HEK293 (cell line): ENCODE data around the gene MT1B.
A peak's percentile ranks its signal among the peaks of the same experiment; 100 is the strongest.

Experiments used
- CTCF ChIA-PET: fragments of 350-600 bp; formaldehyde crosslinking; extraction: SDS; loops from one replicate; lab custom pipeline; 2021; ENCODE audit warnings: antibody characterized with exemption; lab: Yijun Ruan, JAX
- POLR2A ChIA-PET: fragments of 300-600 bp; formaldehyde crosslinking; extraction: SDS; loops from one replicate; lab custom pipeline; 2020; ENCODE audit warnings: antibody characterized with exemption, inconsistent platforms; lab: Yijun Ruan, JAX
- H3K27ac ChIP-seq: fragments of 200-500 bp; sonication (Bioruptor generic); 2 replicates; pipeline ENCODE4 v1.5.1; 2014; ENCODE audit warnings: low read depth, low read length, control low read depth, inconsistent platforms; ENCODE audit errors: extremely low read depth
- H3K36me3 ChIP-seq, 2 experiments: fragments of 200-500 bp in 1 of 2; sonication (Bioruptor generic) in 1 of 2; 1 replicate in 1 of 2; 2 replicates in 1 of 2; pipeline ENCODE4 v1.5.1; 2014 to 2017; ENCODE audit warnings: inconsistent platforms in 2 of 2, low read length in 2 of 2; ENCODE audit not compliant: control insufficient read depth in 2 of 2, insufficient read depth in 1 of 2
- H3K4me1 ChIP-seq: fragments of 200-500 bp; sonication (Bioruptor generic); 2 replicates; pipeline ENCODE4 v1.5.1; 2014; ENCODE audit warnings: mild to moderate bottlenecking, low read length, inconsistent platforms; ENCODE audit not compliant: control insufficient read depth, insufficient read depth
- H3K4me3 ChIP-seq: 2 replicates; pipeline ENCODE4 v1.5.1; 2011; ENCODE audit warnings: low read depth, mild to moderate bottlenecking, control low read depth, low read length, moderate library complexity
- H3K9me3 ChIP-seq: fragments of 200-500 bp; sonication (Bioruptor generic); 2 replicates; pipeline ENCODE4 v1.5.1; 2014; ENCODE audit warnings: low read depth, low read length, inconsistent platforms; ENCODE audit not compliant: control insufficient read depth, insufficient read depth
- GLI4 ChIP-seq: fragments of 450-650 bp; formaldehyde crosslinking; IDR thresholded peaks from 2 replicates; pipeline ENCODE4 v1.5.1; 2016; ENCODE audit warnings: missing biosample characterization, missing genetic modification characterization
- GLIS1 ChIP-seq: fragments of 450-650 bp; formaldehyde crosslinking; IDR thresholded peaks from 2 replicates; pipeline ENCODE4 v1.5.1; 2016; ENCODE audit warnings: missing biosample characterization, missing genetic modification characterization
- HOXD13 ChIP-seq: sonication (generic); formaldehyde crosslinking; IDR thresholded peaks from 2 replicates; pipeline ENCODE4 v1.8.0; 2022; ENCODE audit warnings: missing genetic modification reagents, borderline replicate concordance
- ZFHX2 ChIP-seq: fragments of 450-650 bp; formaldehyde crosslinking; conservative IDR thresholded peaks from 2 replicates; pipeline ENCODE4 v1.5.1; 2016; ENCODE audit warnings: missing biosample characterization, missing genetic modification characterization
- ZFP3 ChIP-seq: fragments of 450-650 bp; formaldehyde crosslinking; IDR thresholded peaks from 2 replicates; pipeline ENCODE4 v1.5.1; 2016; ENCODE audit warnings: low read depth, missing biosample characterization, missing genetic modification characterization
- ZNF19 ChIP-seq: fragments of 450-650 bp; formaldehyde crosslinking; IDR thresholded peaks from 2 replicates; pipeline ENCODE4; 2016; ENCODE audit warnings: missing biosample characterization, missing genetic modification characterization, low read depth
- ZNF302 ChIP-seq: fragments of 450-650 bp; formaldehyde crosslinking; IDR thresholded peaks from 2 replicates; pipeline ENCODE4 v1.5.1; 2016; ENCODE audit warnings: missing biosample characterization, missing genetic modification characterization, low read depth
- ZNF423 ChIP-seq: fragments of 450-650 bp; formaldehyde crosslinking; IDR thresholded peaks from 2 replicates; pipeline ENCODE4 v1.5.1; 2016; ENCODE audit warnings: missing biosample characterization, missing genetic modification characterization
- ZNF626 ChIP-seq: fragments of 450-650 bp; sonication (Bioruptor Pico); formaldehyde crosslinking; IDR thresholded peaks from 2 replicates; pipeline ENCODE4 v1.5.1; 2018; ENCODE audit warnings: missing biosample characterization, missing genetic modification characterization, inconsistent platforms
- ZNF654 ChIP-seq: fragments of 450-650 bp; formaldehyde crosslinking; IDR thresholded peaks from 2 replicates; pipeline ENCODE4 v1.5.1; 2016; ENCODE audit warnings: low read depth, missing biosample characterization, missing genetic modification characterization
- ZNF658 ChIP-seq: fragments of 450-650 bp; formaldehyde crosslinking; IDR thresholded peaks from 2 replicates; pipeline ENCODE4; 2016; ENCODE audit warnings: missing biosample characterization, missing genetic modification characterization
- ZNF660 ChIP-seq: fragments of 450-650 bp; IDR thresholded peaks from 2 replicates; pipeline ENCODE4 v1.5.1; 2018; ENCODE audit warnings: missing biosample characterization, mild to moderate bottlenecking, missing genetic modification characterization
- ZNF701 ChIP-seq: fragments of 450-650 bp; formaldehyde crosslinking; IDR thresholded peaks from 2 replicates; pipeline ENCODE4 v1.5.1; 2016; ENCODE audit warnings: missing biosample characterization, missing genetic modification characterization
- ZNF768 ChIP-seq: fragments of 450-650 bp; formaldehyde crosslinking; IDR thresholded peaks from 2 replicates; pipeline ENCODE4 v1.5.1; 2018; ENCODE audit warnings: missing biosample characterization, mild to moderate bottlenecking, missing genetic modification characterization
- ZNF791 ChIP-seq: fragments of 450-650 bp; formaldehyde crosslinking; IDR thresholded peaks from 2 replicates; pipeline ENCODE4 v1.5.1; 2016; ENCODE audit warnings: missing biosample characterization, missing genetic modification characterization
- TF ChIP-seq, protein P1 (sequence below): fragments of 450-650 bp; formaldehyde crosslinking; IDR thresholded peaks from 2 replicates; pipeline ENCODE4 v1.5.1; 2016; ENCODE audit warnings: missing biosample characterization, missing genetic modification characterization, borderline replicate concordance
- TF ChIP-seq, protein P2 (sequence below): fragments of 450-650 bp; formaldehyde crosslinking; IDR thresholded peaks from 2 replicates; pipeline ENCODE4 v1.5.1; 2016; ENCODE audit warnings: missing biosample characterization, missing genetic modification characterization, low read depth
- TF ChIP-seq, protein P3 (sequence below): fragments of 450-650 bp; formaldehyde crosslinking; IDR thresholded peaks from 2 replicates; pipeline ENCODE4 v1.5.1; 2016; ENCODE audit warnings: missing biosample characterization, missing genetic modification characterization
- TF ChIP-seq, protein P4 (sequence below): fragments of 450-650 bp; formaldehyde crosslinking; IDR thresholded peaks from 2 replicates; pipeline ENCODE4 v1.5.1; 2016; ENCODE audit warnings: missing biosample characterization, missing genetic modification characterization
- TF ChIP-seq, protein P5 (sequence below): fragments of 450-650 bp; formaldehyde crosslinking; IDR thresholded peaks from 2 replicates; pipeline ENCODE4 v1.5.1; 2017; ENCODE audit warnings: missing biosample characterization, missing genetic modification characterization

The MT1B gene

DNA sequence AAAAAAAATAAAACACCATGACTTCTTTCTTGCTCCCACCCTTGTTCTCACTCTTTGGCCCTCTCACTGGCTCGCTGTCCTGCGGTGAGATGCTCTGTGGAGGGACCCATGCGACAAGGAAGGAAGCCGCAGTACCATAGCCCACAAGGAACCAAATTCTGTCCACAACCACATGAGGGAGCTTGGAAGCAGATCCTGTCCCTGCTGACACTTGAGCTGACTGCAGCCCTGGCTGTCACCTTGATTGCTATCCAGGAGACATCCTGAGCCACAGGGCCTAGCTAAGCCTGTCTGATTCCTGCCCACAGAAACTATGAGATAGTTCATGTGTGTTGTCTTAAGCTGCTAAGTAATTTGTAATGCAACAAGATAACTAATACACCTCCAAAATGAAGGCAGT is 48.1 kb upstream of the MT1B start (continued):
- TF ChIP-seq, protein P1, sequence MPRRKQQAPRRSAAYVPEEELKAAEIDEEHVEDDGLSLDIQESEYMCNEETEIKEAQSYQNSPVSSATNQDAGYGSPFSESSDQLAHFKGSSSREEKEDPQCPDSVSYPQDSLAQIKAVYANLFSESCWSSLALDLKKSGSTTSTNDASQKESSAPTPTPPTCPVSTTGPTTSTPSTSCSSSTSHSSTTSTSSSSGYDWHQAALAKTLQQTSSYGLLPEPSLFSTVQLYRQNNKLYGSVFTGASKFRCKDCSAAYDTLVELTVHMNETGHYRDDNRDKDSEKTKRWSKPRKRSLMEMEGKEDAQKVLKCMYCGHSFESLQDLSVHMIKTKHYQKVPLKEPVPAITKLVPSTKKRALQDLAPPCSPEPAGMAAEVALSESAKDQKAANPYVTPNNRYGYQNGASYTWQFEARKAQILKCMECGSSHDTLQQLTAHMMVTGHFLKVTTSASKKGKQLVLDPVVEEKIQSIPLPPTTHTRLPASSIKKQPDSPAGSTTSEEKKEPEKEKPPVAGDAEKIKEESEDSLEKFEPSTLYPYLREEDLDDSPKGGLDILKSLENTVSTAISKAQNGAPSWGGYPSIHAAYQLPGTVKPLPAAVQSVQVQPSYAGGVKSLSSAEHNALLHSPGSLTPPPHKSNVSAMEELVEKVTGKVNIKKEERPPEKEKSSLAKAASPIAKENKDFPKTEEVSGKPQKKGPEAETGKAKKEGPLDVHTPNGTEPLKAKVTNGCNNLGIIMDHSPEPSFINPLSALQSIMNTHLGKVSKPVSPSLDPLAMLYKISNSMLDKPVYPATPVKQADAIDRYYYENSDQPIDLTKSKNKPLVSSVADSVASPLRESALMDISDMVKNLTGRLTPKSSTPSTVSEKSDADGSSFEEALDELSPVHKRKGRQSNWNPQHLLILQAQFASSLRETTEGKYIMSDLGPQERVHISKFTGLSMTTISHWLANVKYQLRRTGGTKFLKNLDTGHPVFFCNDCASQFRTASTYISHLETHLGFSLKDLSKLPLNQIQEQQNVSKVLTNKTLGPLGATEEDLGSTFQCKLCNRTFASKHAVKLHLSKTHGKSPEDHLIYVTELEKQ (tag by site-specific recombination): no peak
- TF ChIP-seq ZNF654 (tag by site-specific recombination) (peak; percentile 30), ZFP3 (tag by site-specific recombination) (no peak)

DNA sequence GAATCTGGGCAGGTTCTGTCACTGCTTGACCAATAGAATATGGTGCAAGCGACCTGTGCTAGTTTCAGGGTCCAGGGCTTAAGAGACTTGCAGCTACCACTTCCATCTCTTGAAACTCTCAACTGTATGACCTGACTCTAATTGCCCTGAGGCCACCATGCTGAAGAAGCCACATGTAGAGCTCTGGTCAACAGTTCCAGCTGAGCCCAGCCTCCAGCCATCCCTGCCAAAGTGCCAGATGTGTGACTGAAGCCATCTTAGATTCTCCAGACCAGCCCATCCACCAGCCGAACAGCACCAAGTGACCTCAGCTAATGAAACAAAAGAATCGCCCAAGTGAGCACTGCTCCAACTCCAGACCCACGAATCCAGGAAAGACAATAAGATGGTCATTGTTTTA is 46.7 kb upstream of the MT1B start:
- no peaks in the 10 kb centered on the region for H3K9me3 ChIP-seq
- TF ChIP-seq ZFP3 (tag by site-specific recombination): no peak
- TF ChIP-seq ZNF660 (tag by site-specific recombination): no peak
- TF ChIP-seq GLIS1 (tag by site-specific recombination): no peak
- no peak for TF ChIP-seq ZFHX2 (tag by site-specific recombination)
- no peak for TF ChIP-seq ZNF658 (tag by site-specific recombination)
- TF ChIP-seq ZNF19 (tag by site-specific recombination): no peak
- TF ChIP-seq, protein P2, sequence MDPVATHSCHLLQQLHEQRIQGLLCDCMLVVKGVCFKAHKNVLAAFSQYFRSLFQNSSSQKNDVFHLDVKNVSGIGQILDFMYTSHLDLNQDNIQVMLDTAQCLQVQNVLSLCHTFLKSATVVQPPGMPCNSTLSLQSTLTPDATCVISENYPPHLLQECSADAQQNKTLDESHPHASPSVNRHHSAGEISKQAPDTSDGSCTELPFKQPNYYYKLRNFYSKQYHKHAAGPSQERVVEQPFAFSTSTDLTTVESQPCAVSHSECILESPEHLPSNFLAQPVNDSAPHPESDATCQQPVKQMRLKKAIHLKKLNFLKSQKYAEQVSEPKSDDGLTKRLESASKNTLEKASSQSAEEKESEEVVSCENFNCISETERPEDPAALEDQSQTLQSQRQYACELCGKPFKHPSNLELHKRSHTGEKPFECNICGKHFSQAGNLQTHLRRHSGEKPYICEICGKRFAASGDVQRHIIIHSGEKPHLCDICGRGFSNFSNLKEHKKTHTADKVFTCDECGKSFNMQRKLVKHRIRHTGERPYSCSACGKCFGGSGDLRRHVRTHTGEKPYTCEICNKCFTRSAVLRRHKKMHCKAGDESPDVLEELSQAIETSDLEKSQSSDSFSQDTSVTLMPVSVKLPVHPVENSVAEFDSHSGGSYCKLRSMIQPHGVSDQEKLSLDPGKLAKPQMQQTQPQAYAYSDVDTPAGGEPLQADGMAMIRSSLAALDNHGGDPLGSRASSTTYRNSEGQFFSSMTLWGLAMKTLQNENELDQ (tag by site-specific recombination): no peak
- TF ChIP-seq HOXD13: no peak
- TF ChIP-seq ZNF701 (tag by site-specific recombination): no peak
- no peak for TF ChIP-seq GLI4 (tag by site-specific recombination)
- TF ChIP-seq, protein P3, sequence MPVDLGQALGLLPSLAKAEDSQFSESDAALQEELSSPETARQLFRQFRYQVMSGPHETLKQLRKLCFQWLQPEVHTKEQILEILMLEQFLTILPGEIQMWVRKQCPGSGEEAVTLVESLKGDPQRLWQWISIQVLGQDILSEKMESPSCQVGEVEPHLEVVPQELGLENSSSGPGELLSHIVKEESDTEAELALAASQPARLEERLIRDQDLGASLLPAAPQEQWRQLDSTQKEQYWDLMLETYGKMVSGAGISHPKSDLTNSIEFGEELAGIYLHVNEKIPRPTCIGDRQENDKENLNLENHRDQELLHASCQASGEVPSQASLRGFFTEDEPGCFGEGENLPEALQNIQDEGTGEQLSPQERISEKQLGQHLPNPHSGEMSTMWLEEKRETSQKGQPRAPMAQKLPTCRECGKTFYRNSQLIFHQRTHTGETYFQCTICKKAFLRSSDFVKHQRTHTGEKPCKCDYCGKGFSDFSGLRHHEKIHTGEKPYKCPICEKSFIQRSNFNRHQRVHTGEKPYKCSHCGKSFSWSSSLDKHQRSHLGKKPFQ: no peak
- no peak for TF ChIP-seq ZNF423 (tag by site-specific recombination)
- TF ChIP-seq ZNF302 (tag by site-specific recombination): no peak
- TF ChIP-seq ZNF768 (tag by site-specific recombination): no peak
- no peak for TF ChIP-seq ZNF791 (tag by site-specific recombination)
- TF ChIP-seq ZNF626: no peak
- TF ChIP-seq, protein P4, sequence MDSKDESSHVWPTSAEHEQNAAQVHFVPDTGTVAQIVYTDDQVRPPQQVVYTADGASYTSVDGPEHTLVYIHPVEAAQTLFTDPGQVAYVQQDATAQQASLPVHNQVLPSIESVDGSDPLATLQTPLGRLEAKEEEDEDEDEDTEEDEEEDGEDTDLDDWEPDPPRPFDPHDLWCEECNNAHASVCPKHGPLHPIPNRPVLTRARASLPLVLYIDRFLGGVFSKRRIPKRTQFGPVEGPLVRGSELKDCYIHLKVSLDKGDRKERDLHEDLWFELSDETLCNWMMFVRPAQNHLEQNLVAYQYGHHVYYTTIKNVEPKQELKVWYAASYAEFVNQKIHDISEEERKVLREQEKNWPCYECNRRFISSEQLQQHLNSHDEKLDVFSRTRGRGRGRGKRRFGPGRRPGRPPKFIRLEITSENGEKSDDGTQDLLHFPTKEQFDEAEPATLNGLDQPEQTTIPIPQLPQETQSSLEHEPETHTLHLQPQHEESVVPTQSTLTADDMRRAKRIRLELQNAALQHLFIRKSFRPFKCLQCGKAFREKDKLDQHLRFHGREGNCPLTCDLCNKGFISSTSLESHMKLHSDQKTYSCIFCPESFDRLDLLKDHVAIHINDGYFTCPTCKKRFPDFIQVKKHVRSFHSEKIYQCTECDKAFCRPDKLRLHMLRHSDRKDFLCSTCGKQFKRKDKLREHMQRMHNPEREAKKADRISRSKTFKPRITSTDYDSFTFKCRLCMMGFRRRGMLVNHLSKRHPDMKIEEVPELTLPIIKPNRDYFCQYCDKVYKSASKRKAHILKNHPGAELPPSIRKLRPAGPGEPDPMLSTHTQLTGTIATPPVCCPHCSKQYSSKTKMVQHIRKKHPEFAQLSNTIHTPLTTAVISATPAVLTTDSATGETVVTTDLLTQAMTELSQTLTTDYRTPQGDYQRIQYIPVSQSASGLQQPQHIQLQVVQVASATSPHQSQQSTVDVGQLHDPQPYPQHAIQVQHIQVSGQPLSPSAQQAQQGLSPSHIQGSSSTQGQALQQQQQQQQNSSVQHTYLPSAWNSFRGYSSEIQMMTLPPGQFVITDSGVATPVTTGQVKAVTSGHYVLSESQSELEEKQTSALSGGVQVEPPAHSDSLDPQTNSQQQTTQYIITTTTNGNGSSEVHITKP (tag by site-specific recombination): no peak
- TF ChIP-seq, protein P5, sequence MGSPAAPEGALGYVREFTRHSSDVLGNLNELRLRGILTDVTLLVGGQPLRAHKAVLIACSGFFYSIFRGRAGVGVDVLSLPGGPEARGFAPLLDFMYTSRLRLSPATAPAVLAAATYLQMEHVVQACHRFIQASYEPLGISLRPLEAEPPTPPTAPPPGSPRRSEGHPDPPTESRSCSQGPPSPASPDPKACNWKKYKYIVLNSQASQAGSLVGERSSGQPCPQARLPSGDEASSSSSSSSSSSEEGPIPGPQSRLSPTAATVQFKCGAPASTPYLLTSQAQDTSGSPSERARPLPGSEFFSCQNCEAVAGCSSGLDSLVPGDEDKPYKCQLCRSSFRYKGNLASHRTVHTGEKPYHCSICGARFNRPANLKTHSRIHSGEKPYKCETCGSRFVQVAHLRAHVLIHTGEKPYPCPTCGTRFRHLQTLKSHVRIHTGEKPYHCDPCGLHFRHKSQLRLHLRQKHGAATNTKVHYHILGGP: no peak
- TF ChIP-seq, all 188 proteins: peak for 0
- POLR2A ChIA-PET: interaction anchor here (0.6 kb wide), 1 partner anchor 116 kb away, joined by 3 read pairs; no protein-coding TSS in a partner anchor
- Histone ChIP-seq H3K4me3 (no peak overlapping the region), H3K4me1 (peaks cover under 1% of the 10 kb centered on the region; the same call in 1 of the 2 replicates), H3K27ac (no peak overlapping the region), H3K36me3 (no peaks in the 10 kb centered on the region)
- CTCF ChIA-PET: interaction anchor here (0.8 to 6.0 kb wide), 6 partner anchors 9 to 97 kb away, joined by 3 to 66 read pairs (median 4); no protein-coding TSS in a partner anchor
